ENCODE data around the gene EML5. TPM values are rescaled to one million over a fixed set of nuclear protein-coding genes. Genes with fewer than 3 reads are reported as not detected.
A peak's percentile ranks its signal among the peaks of the same experiment; 100 is the strongest.
"Not testable (repeated sequence)": the region's sequence is repeated elsewhere in the genome, so short reads cannot be mapped to it uniquely, and the experiment has no call there.

Gene EML5
- total RNA-seq, result 0.24 TPM
- long read RNA-seq, result 0 reads

DNA sequence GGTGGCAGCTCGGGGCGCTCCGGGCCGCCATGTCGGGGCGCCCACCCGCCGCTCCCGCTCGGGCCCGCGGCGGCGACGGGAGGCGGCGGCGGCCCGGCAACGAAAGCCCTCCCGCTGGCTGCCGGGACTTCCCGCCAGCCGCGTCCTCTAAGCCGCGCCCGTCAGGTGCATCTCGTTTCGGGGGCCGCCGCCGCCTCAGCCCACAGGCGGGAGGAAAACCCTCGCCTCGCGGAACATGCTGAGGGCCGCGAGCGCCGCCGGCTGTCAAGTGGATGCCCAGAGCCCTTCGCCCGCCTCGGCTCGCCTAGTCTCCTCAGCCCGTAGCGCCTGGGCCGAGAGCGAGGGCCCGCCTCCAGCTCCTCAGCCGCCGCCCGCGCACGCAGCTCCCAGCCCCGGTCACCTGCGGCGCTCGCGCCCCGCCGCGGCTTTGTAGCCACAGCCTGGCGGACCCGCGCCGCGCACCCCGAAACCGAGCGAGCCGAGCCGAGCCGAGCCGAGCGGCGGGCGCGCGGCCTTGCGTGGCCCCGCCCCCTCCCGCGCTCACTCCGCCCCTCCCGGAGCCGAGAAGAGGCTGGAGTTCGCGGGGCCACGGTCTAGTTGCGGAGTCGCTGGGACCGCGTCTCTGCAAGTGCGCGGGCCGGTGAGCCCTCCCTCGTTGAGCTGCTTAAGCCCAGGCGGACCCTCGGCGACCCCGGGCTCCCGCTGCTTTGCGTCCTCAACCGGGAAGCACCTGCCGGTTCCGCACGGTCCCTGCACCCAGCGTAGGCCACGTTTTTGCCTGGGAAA, at the start of gene EML5:
Gene EML5, minus strand, starts transcription at position 481 of the 786 bp plus-strand sequence. Its CDS starts 450 bp downstream, at position 31.
- intact Hi-C loops (cut with DNase I), result loop anchor here (2.0 kb wide), 1 partner anchor 32 kb away; the partner anchor contains the start of gene TTC8
- peak; percentile 86 for DNase-seq (ENCODE audit: low spot score)

GRCh38 chr14:88842414-88842813, 49.7 kb upstream of the EML5 start:
- intact Hi-C loops (cut with DNase I), result no loop called here
- no peak for DNase-seq (ENCODE audit: low spot score)

- intact Hi-C loops (cut with DNase I), result no loop called here
- DNase-seq (ENCODE audit: low spot score), result no peak
Measured at GRCh38 chr14:88841741-88842140, 49.0 kb upstream of the EML5 start.

- intact Hi-C loops (cut with DNase I), result no loop called here
- no peak for DNase-seq (ENCODE audit: low spot score)
Measured at GRCh38 chr14:88840926-88841325, 48.2 kb upstream of the EML5 start.

DNA sequence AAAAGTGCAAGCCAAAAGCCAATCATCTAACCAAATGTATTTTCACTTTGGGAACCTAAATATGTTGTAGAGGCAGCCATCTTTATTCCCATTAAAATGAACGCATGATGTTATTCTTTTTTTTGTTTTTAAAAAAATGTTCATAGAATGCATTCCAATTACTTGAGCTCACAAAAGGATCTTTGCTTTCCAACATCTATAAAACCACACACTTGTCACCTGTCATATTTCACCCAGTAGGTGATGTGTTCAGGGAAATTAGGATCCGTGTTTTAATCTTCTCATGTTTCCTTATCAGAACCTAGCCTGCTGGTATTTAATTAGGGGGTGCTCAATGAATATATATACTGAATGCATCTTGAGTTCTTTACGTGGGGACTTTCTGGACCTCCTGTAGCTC, 45.3 kb upstream of the EML5 start:
- no peak for DNase-seq (ENCODE audit: low spot score)
- intact Hi-C loops (cut with DNase I), result no loop called here

DNA sequence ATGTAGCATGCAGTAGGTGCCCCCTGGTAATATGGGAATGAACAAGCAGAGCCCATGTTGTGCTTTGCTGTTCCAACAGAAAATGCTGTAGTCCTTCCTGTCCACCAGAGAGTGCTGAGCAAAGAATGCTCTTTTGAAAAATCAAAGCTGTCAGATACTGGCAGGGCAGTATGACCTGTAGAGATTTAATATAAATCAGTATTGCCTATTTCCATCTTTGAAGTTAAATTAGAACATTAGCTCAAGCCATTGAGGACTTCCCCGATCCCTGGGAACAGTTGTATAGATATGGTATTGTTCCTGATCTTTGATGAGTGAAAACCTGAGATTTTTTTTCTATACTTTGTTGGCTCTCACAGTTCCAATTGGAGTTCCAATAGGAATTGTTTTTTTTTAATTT, 44.7 kb upstream of the EML5 start:
- intact Hi-C loops (cut with DNase I), result no loop called here
- DNase-seq (ENCODE audit: low spot score), result no peak

DNA sequence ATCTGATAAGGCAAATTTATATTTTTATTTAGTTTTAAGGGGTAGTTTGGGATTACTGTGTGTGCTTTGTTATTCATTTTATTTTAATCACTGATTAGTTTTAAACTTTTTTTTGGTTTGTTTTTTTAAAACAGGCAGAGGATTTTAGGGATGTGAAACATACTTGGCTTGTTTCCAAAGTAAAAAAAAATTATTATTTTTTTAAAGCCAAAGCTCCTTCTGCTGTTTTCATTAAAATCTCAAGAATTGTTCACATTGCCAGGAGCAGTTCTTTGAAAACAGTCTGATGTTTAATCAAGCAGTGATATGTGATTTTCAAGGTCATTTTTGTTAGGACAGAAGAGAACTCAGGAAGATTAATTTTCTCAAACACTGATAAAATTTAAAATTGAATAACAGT, 42.9 kb upstream of the EML5 start:
- DNase-seq (ENCODE audit: low spot score), result no peak
- intact Hi-C loops (cut with DNase I), result no loop called here

- no peak for DNase-seq (ENCODE audit: low spot score)
- intact Hi-C loops (cut with DNase I), result no loop called here
Measured at GRCh38 chr14:88834883-88835431, 42.2 kb upstream of the EML5 start.

DNA sequence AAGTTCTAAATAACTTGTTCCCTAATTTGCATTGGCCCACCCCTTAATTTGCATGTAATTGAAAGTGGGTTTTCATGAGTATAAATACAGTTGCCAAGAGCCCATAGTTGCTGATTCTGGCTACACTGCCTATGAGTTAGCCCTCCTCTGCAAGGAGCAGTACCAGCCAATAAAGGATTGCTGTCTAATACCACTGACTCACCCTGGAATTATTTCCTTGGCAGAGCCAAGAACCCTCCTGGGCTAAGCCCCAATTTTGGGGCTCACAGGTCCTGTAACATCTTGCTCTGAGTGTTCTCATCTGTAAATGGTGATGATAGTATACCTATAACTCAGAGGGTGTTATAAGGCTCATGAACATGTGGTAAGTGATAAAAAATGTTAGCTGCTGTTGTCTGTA, 38.5 kb upstream of the EML5 start:
- intact Hi-C loops (cut with DNase I), result no loop called here

GRCh38 chr14:88829685-88830302, 37.0 kb upstream of the EML5 start:
- intact Hi-C loops (cut with DNase I), result no loop called here
- no peak for DNase-seq (ENCODE audit: low spot score)

More for the DNA sequence above, 38.5 kb upstream of the EML5 start:
- DNase-seq (ENCODE audit: low spot score), result no peak

- no peak for DNase-seq (ENCODE audit: low spot score)
- intact Hi-C loops (cut with DNase I), result no loop called here
Measured at GRCh38 chr14:88829188-88829587, 36.4 kb upstream of the EML5 start.

DNA sequence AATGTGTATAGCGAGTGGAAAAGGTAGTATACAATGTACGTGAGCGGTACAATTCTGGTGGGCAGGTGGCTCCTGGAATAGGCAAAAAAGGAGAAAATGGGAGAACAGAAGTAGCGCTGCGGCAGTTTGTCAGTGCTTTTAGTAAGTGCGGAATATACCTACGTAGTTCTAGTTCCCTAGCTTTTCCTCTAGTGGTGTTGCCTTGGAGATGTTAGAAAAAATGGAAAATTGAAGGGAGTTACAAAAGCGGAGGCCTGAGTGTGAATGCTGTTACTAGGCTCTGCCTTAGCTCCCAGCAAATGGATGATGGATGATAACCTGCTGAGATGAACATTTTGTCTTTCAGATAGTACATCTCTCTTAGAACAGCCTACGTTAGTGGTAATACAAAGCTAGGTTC, 32.8 kb upstream of the EML5 start:
- intact Hi-C loops (cut with DNase I), result loop anchor here (2.0 kb wide), 1 partner anchor 33 kb away; the partner anchor contains the start of gene EML5

DNA sequence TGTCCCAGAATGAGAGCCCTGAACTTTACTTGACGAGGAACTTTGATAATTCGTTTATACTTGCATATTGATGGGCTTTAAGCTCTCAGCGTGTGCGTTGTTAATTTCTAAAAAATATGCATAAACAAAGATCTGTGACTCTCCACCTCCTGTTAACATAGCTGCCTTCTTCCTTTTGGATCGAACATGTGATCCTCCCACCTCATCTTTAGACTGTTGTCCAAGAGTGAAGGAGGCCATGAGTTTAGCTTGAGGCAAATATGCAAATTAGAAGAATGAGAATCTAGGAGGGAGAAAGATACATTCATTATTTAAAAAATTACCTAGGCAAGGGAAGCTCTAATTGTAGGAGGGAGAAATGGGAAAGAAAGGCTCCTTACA, 32.3 kb upstream of the EML5 start:
- no peak for DNase-seq (ENCODE audit: low spot score)
- intact Hi-C loops (cut with DNase I), result loop anchor here (2.0 kb wide), 1 partner anchor 32 kb away; the partner anchor contains the start of gene EML5

More for the DNA sequence above, 32.8 kb upstream of the EML5 start:
- no peak for DNase-seq (ENCODE audit: low spot score)

DNA sequence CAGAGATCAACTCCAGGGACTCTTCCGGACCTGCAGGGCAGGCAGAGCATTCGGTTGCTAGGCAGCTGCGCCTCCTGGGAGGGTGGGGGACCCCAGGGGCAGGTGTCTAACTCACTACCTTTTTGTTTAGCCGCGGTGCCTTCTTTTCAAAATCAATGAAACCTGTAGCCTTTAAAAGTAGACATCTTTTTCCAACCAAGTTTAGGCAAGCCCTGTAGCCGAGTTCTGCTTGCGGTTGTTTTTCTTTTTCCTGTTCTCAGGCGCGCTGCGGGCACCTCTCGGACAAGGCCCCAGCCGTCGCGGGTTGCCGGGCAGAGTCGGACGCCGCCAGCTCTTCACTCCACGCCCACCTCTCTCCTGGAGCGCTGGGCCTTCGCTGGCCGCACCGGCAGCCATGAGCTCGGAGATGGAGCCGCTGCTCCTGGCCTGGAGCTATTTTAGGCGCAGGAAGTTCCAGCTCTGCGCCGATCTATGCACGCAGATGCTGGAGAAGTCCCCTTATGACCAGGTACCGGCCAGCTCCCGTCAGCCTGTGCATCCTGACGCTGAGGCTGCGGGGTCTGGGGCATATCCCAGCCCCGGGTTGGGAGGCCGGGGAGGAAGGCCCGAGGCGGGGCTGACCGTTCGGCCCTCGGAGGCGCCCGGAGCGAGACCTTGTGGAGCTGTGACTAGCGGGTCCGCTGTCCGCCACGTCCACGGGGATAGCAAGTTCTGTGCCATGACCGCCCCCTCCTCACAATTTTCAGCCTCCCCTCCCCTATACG, 31.7 kb upstream of the EML5 start, which contains the start of gene TTC8:
Gene TTC8, plus strand, starts transcription at position 338 of the 764 bp plus-strand sequence. Its CDS starts 57 bp downstream, at position 395.
- intact Hi-C loops (cut with DNase I), result loop anchor here (2.0 kb wide), 1 partner anchor 32 kb away; the partner anchor contains the start of gene EML5
- DNase-seq (ENCODE audit: low spot score), result peak; percentile 94

GRCh38 chr14:88823968-88824313, 31.2 kb upstream of the EML5 start:
- DNase-seq (ENCODE audit: low spot score), result no peak
- intact Hi-C loops (cut with DNase I), result loop anchor here (2.0 kb wide), 1 partner anchor 31 kb away; the partner anchor contains the start of gene EML5

DNA sequence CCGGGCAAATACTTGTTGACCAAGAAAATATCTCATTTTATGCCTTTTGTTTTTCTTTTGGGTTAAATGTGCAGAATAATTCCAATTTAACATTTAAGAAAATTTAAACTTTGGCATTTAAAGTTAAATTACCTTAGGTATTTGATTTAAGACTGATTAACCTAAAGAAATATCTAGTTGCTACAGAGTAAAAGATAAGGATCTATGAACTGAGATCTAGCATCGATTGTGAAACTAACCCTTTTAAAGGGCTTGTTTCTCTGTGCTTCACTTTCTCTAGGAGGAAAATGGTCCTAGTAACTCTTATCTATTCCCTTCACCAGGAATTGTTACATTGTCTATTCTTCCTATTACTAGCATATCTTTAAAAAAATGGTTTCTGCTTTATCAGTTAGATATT, 29.1 kb upstream of the EML5 start:
- no peak for DNase-seq (ENCODE audit: low spot score)
- intact Hi-C loops (cut with DNase I), result no loop called here

DNA sequence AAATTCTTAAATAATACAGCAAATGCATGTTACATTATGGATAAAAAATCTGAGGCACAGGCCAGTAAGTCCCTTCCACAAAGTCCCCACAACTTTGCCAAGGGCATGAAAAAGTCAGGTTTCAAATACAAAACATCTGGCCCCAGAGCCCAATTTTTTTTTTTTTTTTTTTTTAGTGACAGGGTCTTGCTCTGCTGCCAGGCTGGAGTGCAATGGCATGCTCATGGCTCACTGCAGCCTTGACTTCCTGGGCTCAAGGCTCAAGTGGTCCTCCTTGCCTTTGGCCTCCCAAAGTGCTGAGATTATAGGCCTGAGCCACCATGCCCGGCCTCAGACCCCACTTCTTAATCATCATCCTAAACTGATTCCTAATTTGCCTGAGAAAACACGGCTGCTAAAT, 28.6 kb upstream of the EML5 start:
- DNase-seq (ENCODE audit: low spot score), result no peak
- intact Hi-C loops (cut with DNase I), result no loop called here

DNA sequence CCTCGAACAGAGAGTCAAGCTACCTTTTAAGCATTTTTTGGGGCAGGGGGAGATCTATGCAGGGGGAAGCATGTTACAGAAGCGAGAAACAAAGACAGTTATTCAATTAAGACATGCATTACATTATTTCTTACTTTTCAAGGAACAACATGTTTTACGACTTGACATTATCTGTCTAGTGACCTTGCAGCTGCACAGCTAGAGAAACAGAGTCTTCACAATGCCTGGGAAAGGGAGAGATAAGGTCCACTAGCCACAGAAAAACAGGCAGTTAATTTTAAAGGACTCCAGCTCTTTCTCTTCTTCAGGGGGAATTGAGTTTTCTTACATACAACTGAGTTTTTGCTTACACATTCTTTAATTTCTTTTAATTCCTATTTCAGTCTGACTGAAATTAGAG, 26.9 kb upstream of the EML5 start:
- intact Hi-C loops (cut with DNase I); DNase-seq (ENCODE audit: low spot score): not testable (repeated sequence)

DNA sequence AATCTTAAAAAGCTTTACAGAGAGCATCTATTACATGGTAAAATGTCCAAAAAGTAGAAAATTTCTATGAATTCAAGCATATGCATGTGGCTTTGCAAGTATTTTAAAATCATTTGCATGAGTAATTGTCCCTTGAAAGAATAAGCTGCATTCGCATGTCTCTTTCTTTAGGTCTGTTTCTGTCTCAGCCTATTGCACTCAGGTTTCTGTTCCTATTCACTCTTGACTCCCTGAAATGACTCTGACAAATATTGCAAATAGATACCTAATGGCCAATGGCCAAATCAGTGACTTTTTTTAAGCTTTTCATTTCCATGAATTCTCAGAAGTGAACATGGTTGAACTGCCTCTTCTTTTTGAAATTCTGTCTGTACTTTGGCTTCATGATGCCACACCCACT, 25.3 kb upstream of the EML5 start:
- intact Hi-C loops (cut with DNase I), result no loop called here
- DNase-seq (ENCODE audit: low spot score), result no peak

GRCh38 chr14:88815980-88816379, 23.2 kb upstream of the EML5 start:
- intact Hi-C loops (cut with DNase I), result no loop called here
- no peak for DNase-seq (ENCODE audit: low spot score)
